Subcutaneous adipose tissue (tissue), 4 donors: ENCODE measurements around the gene RBFOX2. TPM values are rescaled to one million over a fixed set of nuclear protein-coding genes. Genes with fewer than 3 reads are reported as not detected.

Source experiments
- CTCF ChIP-seq: fragments of 450-650 bp; IDR thresholded peaks from one replicate; pipeline ENCODE4 v1.5.1; 2016; ENCODE audit warnings: low read depth, mild to moderate bottlenecking, control low read depth, antibody characterized with exemption, moderate library complexity
- total RNA-seq, 4 donors: library from RNA; depleted of rRNA; stranded (reverse); fragments of >200 nt; gene quantifications; one replicate each; pipeline ENCODE4 v1.1.0, GENCODE V29; 2016

Gene RBFOX2
- total RNA-seq, 4 donors from 2014 or later: 46.7 to 64.1 (median 51.5) TPM

GRCh38 chr22:35981900-35982299 is 46.7 kb downstream of the RBFOX2 start:
- no peak for TF ChIP-seq CTCF

- no peak for TF ChIP-seq CTCF
Observed at GRCh38 chr22:35978889-35979288, 49.7 kb downstream of the RBFOX2 start.

- TF ChIP-seq CTCF: no peak
Observed at GRCh38 chr22:35978201-35978600, 50.4 kb downstream of the RBFOX2 start.

- no peak for TF ChIP-seq CTCF
Observed at GRCh38 chr22:35977136-35977535, 51.5 kb downstream of the RBFOX2 start.

GRCh38 chr22:35973388-35973787 is 55.2 kb downstream of the RBFOX2 start:
- no peak for TF ChIP-seq CTCF

GRCh38 chr22:35972559-35972958 is 56.1 kb downstream of the RBFOX2 start:
- no peak for TF ChIP-seq CTCF

- TF ChIP-seq CTCF: no peak
Observed at GRCh38 chr22:35971456-35972119, 57.0 kb downstream of the RBFOX2 start.
